H1 (cell line): ENCODE results near the gene BTBD9. TPM values are rescaled to one million over a fixed set of nuclear protein-coding genes. Genes with fewer than 3 reads are reported as not detected.

Experiments
- CTCF ChIA-PET: fragments of 300-600 bp; sonication (Branson Sonifier 250); formaldehyde crosslinking; loops from one replicate; lab custom pipeline; 2021; ENCODE audit not compliant: partially characterized antibody; lab: Charles Lee
- POLR2A ChIA-PET: fragments of 300-600 bp; sonication (Branson Sonifier 250); formaldehyde crosslinking; loops from one replicate; lab custom pipeline; 2021; ENCODE audit warnings: inconsistent platforms; ENCODE audit not compliant: partially characterized antibody; lab: Charles Lee
- DNase-seq, 2 experiments: peaks; one replicate each; pipeline versions ENCODE4 v3.0.0 to v3.0.0-alpha.2; 2010 to 2022; ENCODE audit warnings: low spot score in 2 of 2, low read depth in 1 of 2, mixed read lengths in 1 of 2
- FAIRE-seq: peaks from 2 replicates; lab custom pipeline; 2011; peaks lifted over from hg19 to GRCh38; lab: Jason Lieb, UNC
- H2AFZ ChIP-seq: 2 replicates; pipeline ENCODE4 v1.8.1; 2012; ENCODE audit warnings: low read length, inconsistent platforms
- H2AK5ac ChIP-seq: 2 replicates; pipeline ENCODE4 v1.6.1; 2013; ENCODE audit warnings: low read depth, low read length
- H2BK120ac ChIP-seq: replicated peaks from 2 replicates; pipeline ENCODE3; 2013; ENCODE audit warnings: low read depth, low read length, inconsistent platforms
- H2BK12ac ChIP-seq: 2 replicates; pipeline ENCODE4 v1.6.1; 2013; ENCODE audit warnings: low read depth, low read length
- H2BK15ac ChIP-seq: 2 replicates; pipeline ENCODE4 v1.6.1; 2013; ENCODE audit warnings: low read length
- H2BK20ac ChIP-seq: 2 replicates; pipeline ENCODE4 v1.6.1; 2013; ENCODE audit warnings: low read length
- H2BK5ac ChIP-seq: 2 replicates; pipeline ENCODE4 v1.6.1; 2013; ENCODE audit warnings: low read depth, low read length
- H3K14ac ChIP-seq: 2 replicates; pipeline ENCODE4 v1.6.1; 2013; ENCODE audit warnings: inconsistent platforms; ENCODE audit not compliant: insufficient read length
- H3K18ac ChIP-seq: 2 replicates; pipeline ENCODE4 v1.6.1; 2013; ENCODE audit warnings: low read length; ENCODE audit errors: extremely low read depth
- H3K23ac ChIP-seq: 2 replicates; pipeline ENCODE4 v1.6.1; 2013; ENCODE audit warnings: inconsistent platforms; ENCODE audit not compliant: insufficient read length
- H3K23me2 ChIP-seq: 2 replicates; pipeline ENCODE4 v1.6.1; 2013; ENCODE audit warnings: low read depth, low read length
- H3K27ac ChIP-seq: 2 replicates; pipeline ENCODE4 v1.6.1; 2011; ENCODE audit warnings: low read depth, low read length, inconsistent platforms
- H3K27me3 ChIP-seq, 4 experiments: replicated peaks in 1 of 4; 1 replicate in 1 of 4; 2 replicates in 3 of 4; pipeline versions ENCODE4 v1.6.1 to v1.8.1; 2011 to 2013; ENCODE audit warnings: low read length in 3 of 4, mild to moderate bottlenecking in 3 of 4, inconsistent platforms in 2 of 4, mixed read lengths in 2 of 4, moderate library complexity in 1 of 4; ENCODE audit not compliant: control insufficient read depth in 3 of 4, insufficient read depth in 3 of 4; ENCODE audit errors: extremely low read depth in 1 of 4
- H3K36me3 ChIP-seq, 4 experiments: 2 replicates each; pipeline versions ENCODE4 v1.6.1 to v1.8.1; 2011 to 2013; ENCODE audit warnings: mild to moderate bottlenecking in 4 of 4, low read length in 3 of 4, moderate library complexity in 2 of 4, control low read depth in 1 of 4, inconsistent platforms in 1 of 4; ENCODE audit not compliant: insufficient read depth in 4 of 4, control insufficient read depth in 2 of 4
- H3K4ac ChIP-seq: replicated peaks from 2 replicates; pipeline ENCODE3; 2013; ENCODE audit warnings: low read length, low read depth, mixed read lengths, inconsistent platforms; ENCODE audit not compliant: insufficient read length
- H3K4me1 ChIP-seq, 4 experiments: replicated peaks in 1 of 4; 1 replicate in 1 of 4; 2 replicates in 3 of 4; pipeline versions ENCODE4 v1.6.1 to v1.8.1; 2011 to 2013; ENCODE audit warnings: low read length in 3 of 4, inconsistent platforms in 2 of 4, mixed read lengths in 1 of 4; ENCODE audit not compliant: insufficient read depth in 4 of 4, control insufficient read depth in 3 of 4
- H3K4me2 ChIP-seq, 2 experiments: 2 replicates each; pipeline versions ENCODE4 v1.6.1 to v1.8.1; 2011 to 2013; ENCODE audit warnings: low read depth in 2 of 2, low read length in 2 of 2, control low read depth in 1 of 2, inconsistent platforms in 1 of 2, mild to moderate bottlenecking in 1 of 2; ENCODE audit not compliant: insufficient read depth in 1 of 2
- H3K4me3 ChIP-seq, 4 experiments: fragments of 200-600, 300-600 bp in 1 of 4; sonication (generic), shearing (Covaris generic), sonication (Bioruptor Twin) in 1 of 4; 2 replicates each; pipeline versions ENCODE4 v1.5.1 to v1.8.1; 2011 to 2016; ENCODE audit warnings: low read length in 4 of 4, low read depth in 3 of 4, control low read depth in 2 of 4, inconsistent platforms in 2 of 4, mild to moderate bottlenecking in 2 of 4, mixed read lengths in 1 of 4, moderate library complexity in 1 of 4; ENCODE audit not compliant: insufficient read depth in 2 of 4; ENCODE audit errors: extremely low read depth in 1 of 4
- H3K56ac ChIP-seq: replicated peaks from 2 replicates; pipeline ENCODE3; 2013; ENCODE audit warnings: low read depth, mild to moderate bottlenecking, mixed read lengths, low read length, inconsistent platforms; ENCODE audit not compliant: insufficient read length
- H3K79me1 ChIP-seq: 2 replicates; pipeline ENCODE4 v1.6.1; 2013; ENCODE audit warnings: low read depth, low read length, control low read depth
- H3K79me2 ChIP-seq, 2 experiments: 2 replicates each; pipeline versions ENCODE4 v1.6.1 to v1.8.1; 2012 to 2013; ENCODE audit warnings: low read length in 2 of 2, mild to moderate bottlenecking in 2 of 2, inconsistent platforms in 1 of 2; ENCODE audit not compliant: insufficient read depth in 2 of 2, control insufficient read depth in 1 of 2
- H3K9ac ChIP-seq, 4 experiments: replicated peaks in 1 of 4; 1 replicate in 1 of 4; 2 replicates in 3 of 4; pipeline versions ENCODE4 v1.6.1 to v1.8.1; 2011 to 2013; ENCODE audit warnings: low read depth in 3 of 4, low read length in 3 of 4, control low read depth in 2 of 4, mild to moderate bottlenecking in 2 of 4, moderate library complexity in 2 of 4, inconsistent platforms in 1 of 4; ENCODE audit errors: extremely low read depth in 1 of 4
- H3K9me3 ChIP-seq, 2 experiments: 2 replicates each; pipeline versions ENCODE4 v1.6.1 to v1.8.1; 2012 to 2013; ENCODE audit warnings: mild to moderate bottlenecking in 2 of 2, moderate library complexity in 2 of 2, control low read depth in 1 of 2, inconsistent platforms in 1 of 2, low read depth in 1 of 2, low read length in 1 of 2, mixed read lengths in 1 of 2; ENCODE audit not compliant: insufficient read depth in 2 of 2
- H4K20me1 ChIP-seq, 2 experiments: replicated peaks in 1 of 2; 2 replicates each; pipeline versions ENCODE3 to v1.8.1; 2011 to 2013; ENCODE audit warnings: inconsistent platforms in 2 of 2, low read length in 2 of 2, mild to moderate bottlenecking in 1 of 2; ENCODE audit not compliant: insufficient read depth in 2 of 2, control insufficient read depth in 1 of 2
- H4K5ac ChIP-seq: 2 replicates; pipeline ENCODE4 v1.6.1; 2013; ENCODE audit warnings: low read length, low read depth, mixed read lengths, inconsistent platforms; ENCODE audit not compliant: insufficient read length
- H4K8ac ChIP-seq: 2 replicates; pipeline ENCODE4 v1.8.0; 2013; ENCODE audit warnings: mild to moderate bottlenecking, moderate library complexity, low read length, inconsistent platforms; ENCODE audit not compliant: insufficient read depth; ENCODE audit errors: extremely low read depth
- H4K91ac ChIP-seq: replicated peaks from 2 replicates; pipeline ENCODE3; 2013; ENCODE audit warnings: low read length, mixed read lengths, inconsistent platforms; ENCODE audit not compliant: insufficient read length
- CBX8 ChIP-seq: fragments of 300-800, 300-1000 bp; sonication (generic); IDR thresholded peaks from 2 replicates; pipeline ENCODE4 v1.7.1; 2016; ENCODE audit warnings: low read depth, low read length, borderline replicate concordance
- HDAC2 ChIP-seq, 2 experiments: fragments of 300-600 bp in 1 of 2; sonication (generic) in 1 of 2; IDR thresholded peaks; 2 replicates each; pipeline ENCODE4 v1.6.1; 2011 to 2012; ENCODE audit warnings: low read depth in 2 of 2, low read length in 2 of 2, mild to moderate bottlenecking in 2 of 2, moderate library complexity in 2 of 2, borderline replicate concordance in 1 of 2, inconsistent platforms in 1 of 2
- RAD21 ChIP-seq, 2 experiments: IDR thresholded peaks in 1 of 2; conservative IDR thresholded peaks in 1 of 2; 2 replicates each; pipeline ENCODE4 v1.6.1; 2011; ENCODE audit warnings: low read depth in 2 of 2, low read length in 2 of 2, improper control_type of control experiment in 1 of 2, inconsistent platforms in 1 of 2, mild to moderate bottlenecking in 1 of 2, moderate library complexity in 1 of 2
- SIX5 ChIP-seq: IDR thresholded peaks from 2 replicates; pipeline ENCODE4 v1.6.1; 2011; ENCODE audit warnings: mild to moderate bottlenecking, low read depth, low read length
- SP1 ChIP-seq: IDR thresholded peaks from 2 replicates; pipeline ENCODE4 v1.6.1; 2011; ENCODE audit warnings: low read depth, low read length
- WGBS, 2 experiments: shearing (Covaris generic) in 1 of 2; methylation state at CpG; one replicate each; pipeline versions ENCODE4 v1.1.6 to v1.1.7; 2013 to 2015; ENCODE audit warnings: low lambda C conversion rate in 2 of 2, mixed read lengths in 2 of 2, inconsistent platforms in 1 of 2, low coverage in 1 of 2, missing lambda C conversion rate in 1 of 2; ENCODE audit not compliant: insufficient replicate concordance in 2 of 2, insufficient coverage in 1 of 2, insufficient read length in 1 of 2; ENCODE audit errors: extremely low coverage in 1 of 2, missing lambda C conversion rate in 1 of 2; 5-methylcytosine and 5-hydroxymethylcytosine counted together
- polyA plus RNA-seq, 7 experiments: library from polyadenylated mRNA; depleted of rRNA in 3 of 7; stranded (reverse) in 5 of 7; unstranded in 2 of 7; fragments of >200 nt in 5 of 7; fragments of 200-250 nt in 2 of 7; gene quantifications; 1 replicate in 5 of 7; 2 replicates in 1 of 7; 4 replicates in 1 of 7; pipeline versions ENCODE4 v1.2.1 to v1.2.3, GENCODE V29; 2011 to 2013; ENCODE audit warnings: missing spikeins in 2 of 7, mixed read lengths in 2 of 7
- total RNA-seq: library from RNA; stranded (reverse); fragmentation: NEBNext Ultra II Directional; extraction: Animal tissue kit (Norgen Biotek cat#: 25700); gene quantifications from 2 replicates; pipeline ENCODE4 v1.2.1, GENCODE V29; 2021

BTBD9 gene
- total and polyA plus RNA-seq, 2 of the 8 experiments (the other 6 are each of a cell fraction or from before 2014, with no cell fraction given): 0.92 to 4.1 TPM

GRCh38 chr6:38389875-38390274 is 249.9 kb downstream of the BTBD9 start:
- Histone ChIP-seq H2BK15ac (no peak overlapping the region), H3K56ac (no peak overlapping the region), H3K23ac (no peak overlapping the region), H3K23me2 (no peaks in the 10 kb centered on the region), H2BK5ac (no peak overlapping the region), H3K27me3 (no peaks in the 10 kb centered on the region), H3K4me3 (no peak overlapping the region), H2AK5ac (no peak overlapping the region), H4K20me1 (no peaks in the 10 kb centered on the region), H2BK120ac (no peak overlapping the region), H4K5ac (no peak overlapping the region), H3K27ac (no peak overlapping the region), H3K14ac (no peak overlapping the region), H3K79me1 (no peaks in the 10 kb centered on the region), H2BK20ac (no peak overlapping the region), H3K79me2 (no peaks in the 10 kb centered on the region), H3K18ac (no peak overlapping the region), H3K9ac (no peak overlapping the region), H4K91ac (no peak overlapping the region), H3K4me2 (no peak overlapping the region), H3K9me3 (no peaks in the 10 kb centered on the region), H2AFZ (no peak overlapping the region), H2BK12ac (no peak overlapping the region), H4K8ac (no peak overlapping the region), H3K36me3 (no peaks in the 10 kb centered on the region), H3K4me1 (peaks cover 0 to 6% (median 5%) of the 10 kb centered on the region in 4 experiments; a peak in 4 of 7 replicates), H3K4ac (no peak overlapping the region)
- ChIA-PET POLR2A (interaction anchor here (0.6 kb wide), 1 partner anchor 47 kb away, joined by 3 read pairs; no protein-coding TSS in a partner anchor), CTCF (interaction anchor here (1.2 kb wide), 1 partner anchor 367 kb away, joined by 4 read pairs; no protein-coding TSS in a partner anchor)
- no peak for DNase-seq
- FAIRE-seq: no peak
- TF ChIP-seq CBX8 (no peak), RAD21 (IDR thresholded peaks at IDR 0.05 in 1 of 2, conservative IDR thresholded peaks at IDR 0.05 in 1 of 2; ENCODE audit: low read depth in 2 of 2, low read length in 2 of 2) (no peak), SP1 (no peak), SIX5 (no peak), HDAC2 (IDR thresholded peaks at IDR 0.05; ENCODE audit: borderline replicate concordance in 1 of 2, low read depth in 2 of 2, low read length in 2 of 2) (no peak)
- 92% methylated on average over 5 of the region's 5 CpGs; no CpG with 5 or more reads in 1 of the 2 experiments for WGBS, 2 experiments
